ENCODE results near the gene NKD1.

DNA sequence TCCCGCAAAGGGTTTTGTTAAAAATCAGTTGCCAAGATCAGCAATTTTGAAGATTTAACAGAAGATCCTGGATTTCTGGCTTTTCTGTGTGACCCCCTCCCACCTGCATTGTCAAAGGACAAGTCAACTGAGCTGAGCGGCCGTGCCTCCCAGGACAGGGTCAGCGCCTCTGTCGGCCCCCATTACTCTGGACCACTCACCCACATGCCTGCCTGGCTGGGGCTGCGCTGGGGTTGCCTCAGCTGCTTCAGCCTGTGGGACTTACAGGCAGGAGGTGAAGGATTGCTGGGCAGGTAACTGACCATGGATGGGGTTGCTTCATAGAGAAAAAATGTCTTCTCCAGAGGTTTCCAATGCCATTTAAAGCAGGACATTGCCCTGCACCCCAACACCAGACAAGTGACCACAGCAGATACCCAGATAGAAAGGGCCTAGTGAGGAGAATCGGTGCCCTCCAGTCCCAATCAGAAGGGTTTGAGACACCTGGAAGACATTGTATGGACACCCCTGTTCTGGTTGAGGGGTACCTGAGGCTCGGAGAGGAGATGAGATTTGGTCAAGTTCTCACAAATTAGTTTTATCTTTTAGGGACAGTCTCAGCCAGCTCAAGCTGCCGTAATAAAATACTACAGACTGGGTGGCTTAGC, 80.1 kb downstream of the NKD1 start:
- no peak for TF ChIP-seq POLR2AphosphoS5 (IDR thresholded peaks at IDR 0.05)
- TF ChIP-seq, protein P1, sequence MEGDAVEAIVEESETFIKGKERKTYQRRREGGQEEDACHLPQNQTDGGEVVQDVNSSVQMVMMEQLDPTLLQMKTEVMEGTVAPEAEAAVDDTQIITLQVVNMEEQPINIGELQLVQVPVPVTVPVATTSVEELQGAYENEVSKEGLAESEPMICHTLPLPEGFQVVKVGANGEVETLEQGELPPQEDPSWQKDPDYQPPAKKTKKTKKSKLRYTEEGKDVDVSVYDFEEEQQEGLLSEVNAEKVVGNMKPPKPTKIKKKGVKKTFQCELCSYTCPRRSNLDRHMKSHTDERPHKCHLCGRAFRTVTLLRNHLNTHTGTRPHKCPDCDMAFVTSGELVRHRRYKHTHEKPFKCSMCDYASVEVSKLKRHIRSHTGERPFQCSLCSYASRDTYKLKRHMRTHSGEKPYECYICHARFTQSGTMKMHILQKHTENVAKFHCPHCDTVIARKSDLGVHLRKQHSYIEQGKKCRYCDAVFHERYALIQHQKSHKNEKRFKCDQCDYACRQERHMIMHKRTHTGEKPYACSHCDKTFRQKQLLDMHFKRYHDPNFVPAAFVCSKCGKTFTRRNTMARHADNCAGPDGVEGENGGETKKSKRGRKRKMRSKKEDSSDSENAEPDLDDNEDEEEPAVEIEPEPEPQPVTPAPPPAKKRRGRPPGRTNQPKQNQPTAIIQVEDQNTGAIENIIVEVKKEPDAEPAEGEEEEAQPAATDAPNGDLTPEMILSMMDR (IDR thresholded peaks at IDR 0.05): no peak

All from stomach (tissue), 4 donors.